ENCODE data around the gene NR1D2.

DNA sequence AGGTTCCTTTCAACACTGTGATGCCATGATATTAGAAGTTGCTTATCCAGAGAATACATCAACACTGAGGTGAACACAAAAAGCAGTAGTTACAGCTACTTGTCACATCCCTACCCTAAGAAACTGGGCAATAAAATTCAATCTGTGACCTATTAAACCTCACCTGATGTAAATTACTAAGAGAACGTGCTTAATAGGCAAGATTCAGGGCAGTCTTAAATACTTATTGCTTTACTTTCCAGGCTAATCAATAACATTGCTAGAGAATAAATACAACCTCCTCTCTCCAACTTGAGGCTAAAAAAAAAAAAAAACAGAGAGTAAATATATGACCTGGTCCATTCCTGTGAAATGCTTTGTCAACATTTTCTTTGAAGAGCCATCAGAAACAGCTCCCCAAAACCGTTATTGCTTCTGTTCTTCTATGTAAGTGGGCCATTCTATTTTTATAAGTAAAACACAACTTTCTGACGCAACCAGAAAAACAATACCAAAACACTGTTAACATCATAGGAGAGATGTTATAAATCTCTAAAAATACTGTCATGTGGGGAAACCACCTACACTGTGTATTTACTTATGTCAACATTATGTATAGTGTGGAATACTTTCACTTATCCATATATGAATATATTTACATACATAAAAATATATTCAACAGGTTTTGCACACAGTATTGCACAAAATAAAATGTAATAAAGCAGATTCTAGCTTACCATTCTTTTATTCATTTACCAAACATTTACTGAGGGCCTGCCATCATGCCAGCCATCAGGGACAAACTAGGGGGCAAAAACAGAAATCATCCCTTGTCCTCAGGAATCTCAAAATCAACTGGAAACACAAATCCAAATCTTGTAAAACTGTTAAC lies 31.0 kb upstream of the NR1D2 start:
- no peak for TF ChIP-seq POLR2AphosphoS5 (IDR thresholded peaks at IDR 0.05; ENCODE audit: insufficient read depth in 1 of 2, low read depth in 1 of 2)
- TF ChIP-seq POLR2A (IDR thresholded peaks at IDR 0.05): no peak

Data from vagina (tissue), 2 donors.